HEK293 (cell line): ENCODE measurements around the gene KANSL1.

Experiments
- TF ChIP-seq, protein P1 (sequence below): fragments of 450-650 bp; formaldehyde crosslinking; IDR thresholded peaks from 2 replicates; pipeline ENCODE4 v1.5.1; 2016; ENCODE audit warnings: missing biosample characterization, missing genetic modification characterization
- TF ChIP-seq, protein P2 (sequence below): fragments of 450-650 bp; formaldehyde crosslinking; IDR thresholded peaks from 2 replicates; pipeline ENCODE4 v1.5.1; 2016; ENCODE audit warnings: missing biosample characterization, missing genetic modification characterization

DNA sequence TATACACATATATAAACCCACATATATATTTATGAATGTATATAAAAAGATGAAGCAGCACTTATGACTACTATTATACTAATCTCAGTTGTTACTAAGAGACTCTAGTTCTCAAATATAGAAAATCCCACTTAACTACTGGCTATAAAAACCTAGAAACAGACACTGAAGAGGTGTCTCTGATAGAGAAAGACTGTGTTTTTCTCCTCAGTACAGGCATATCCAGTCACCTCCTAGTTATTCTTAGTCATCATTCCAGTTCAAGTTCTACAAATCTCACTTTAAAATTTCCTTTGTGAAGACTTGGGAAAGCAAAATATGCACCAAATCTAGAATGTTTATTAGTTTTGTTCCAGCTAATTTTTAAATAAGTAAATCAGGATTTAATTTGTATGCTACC lies 100.2 kb downstream of the KANSL1 start:
- TF ChIP-seq, protein P1, sequence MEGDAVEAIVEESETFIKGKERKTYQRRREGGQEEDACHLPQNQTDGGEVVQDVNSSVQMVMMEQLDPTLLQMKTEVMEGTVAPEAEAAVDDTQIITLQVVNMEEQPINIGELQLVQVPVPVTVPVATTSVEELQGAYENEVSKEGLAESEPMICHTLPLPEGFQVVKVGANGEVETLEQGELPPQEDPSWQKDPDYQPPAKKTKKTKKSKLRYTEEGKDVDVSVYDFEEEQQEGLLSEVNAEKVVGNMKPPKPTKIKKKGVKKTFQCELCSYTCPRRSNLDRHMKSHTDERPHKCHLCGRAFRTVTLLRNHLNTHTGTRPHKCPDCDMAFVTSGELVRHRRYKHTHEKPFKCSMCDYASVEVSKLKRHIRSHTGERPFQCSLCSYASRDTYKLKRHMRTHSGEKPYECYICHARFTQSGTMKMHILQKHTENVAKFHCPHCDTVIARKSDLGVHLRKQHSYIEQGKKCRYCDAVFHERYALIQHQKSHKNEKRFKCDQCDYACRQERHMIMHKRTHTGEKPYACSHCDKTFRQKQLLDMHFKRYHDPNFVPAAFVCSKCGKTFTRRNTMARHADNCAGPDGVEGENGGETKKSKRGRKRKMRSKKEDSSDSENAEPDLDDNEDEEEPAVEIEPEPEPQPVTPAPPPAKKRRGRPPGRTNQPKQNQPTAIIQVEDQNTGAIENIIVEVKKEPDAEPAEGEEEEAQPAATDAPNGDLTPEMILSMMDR (tag by site-specific recombination), result no peak
- TF ChIP-seq, protein P2, sequence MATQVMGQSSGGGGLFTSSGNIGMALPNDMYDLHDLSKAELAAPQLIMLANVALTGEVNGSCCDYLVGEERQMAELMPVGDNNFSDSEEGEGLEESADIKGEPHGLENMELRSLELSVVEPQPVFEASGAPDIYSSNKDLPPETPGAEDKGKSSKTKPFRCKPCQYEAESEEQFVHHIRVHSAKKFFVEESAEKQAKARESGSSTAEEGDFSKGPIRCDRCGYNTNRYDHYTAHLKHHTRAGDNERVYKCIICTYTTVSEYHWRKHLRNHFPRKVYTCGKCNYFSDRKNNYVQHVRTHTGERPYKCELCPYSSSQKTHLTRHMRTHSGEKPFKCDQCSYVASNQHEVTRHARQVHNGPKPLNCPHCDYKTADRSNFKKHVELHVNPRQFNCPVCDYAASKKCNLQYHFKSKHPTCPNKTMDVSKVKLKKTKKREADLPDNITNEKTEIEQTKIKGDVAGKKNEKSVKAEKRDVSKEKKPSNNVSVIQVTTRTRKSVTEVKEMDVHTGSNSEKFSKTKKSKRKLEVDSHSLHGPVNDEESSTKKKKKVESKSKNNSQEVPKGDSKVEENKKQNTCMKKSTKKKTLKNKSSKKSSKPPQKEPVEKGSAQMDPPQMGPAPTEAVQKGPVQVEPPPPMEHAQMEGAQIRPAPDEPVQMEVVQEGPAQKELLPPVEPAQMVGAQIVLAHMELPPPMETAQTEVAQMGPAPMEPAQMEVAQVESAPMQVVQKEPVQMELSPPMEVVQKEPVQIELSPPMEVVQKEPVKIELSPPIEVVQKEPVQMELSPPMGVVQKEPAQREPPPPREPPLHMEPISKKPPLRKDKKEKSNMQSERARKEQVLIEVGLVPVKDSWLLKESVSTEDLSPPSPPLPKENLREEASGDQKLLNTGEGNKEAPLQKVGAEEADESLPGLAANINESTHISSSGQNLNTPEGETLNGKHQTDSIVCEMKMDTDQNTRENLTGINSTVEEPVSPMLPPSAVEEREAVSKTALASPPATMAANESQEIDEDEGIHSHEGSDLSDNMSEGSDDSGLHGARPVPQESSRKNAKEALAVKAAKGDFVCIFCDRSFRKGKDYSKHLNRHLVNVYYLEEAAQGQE, result no peak
